Breast epithelium (tissue), 4 donors: Measurements from ENCODE around the gene OR1L6. TPM values are rescaled to one million over a fixed set of nuclear protein-coding genes. Genes with fewer than 3 reads are reported as not detected.

Source experiments
- DNase-seq, 2 donors: peaks; one replicate each; pipeline ENCODE4 v3.0.0-alpha.2; 2019; ENCODE audit warnings: low spot score in 2 of 2
- H3K27ac ChIP-seq, 2 donors: fragments of 200-600 bp; sonication (generic) in 1 of 2; one replicate each; pipeline ENCODE4 v1.5.1; 2016 to 2019; ENCODE audit warnings: mild to moderate bottlenecking in 1 of 2
- H3K27me3 ChIP-seq, 2 donors: fragments of 200-600 bp; sonication (generic) in 1 of 2; one replicate each; pipeline versions ENCODE4 v1.5.1 to v1.6.0; 2017 to 2019; ENCODE audit warnings: control low read depth in 1 of 2, mild to moderate bottlenecking in 1 of 2
- H3K36me3 ChIP-seq: fragments of 200-600 bp; one replicate; pipeline ENCODE4 v1.5.1; 2019
- H3K4me1 ChIP-seq, 2 donors: fragments of 200-600 bp; sonication (generic); one replicate each; pipeline ENCODE4 v1.5.1; 2016 to 2019; ENCODE audit warnings: control low read depth in 1 of 2
- H3K4me3 ChIP-seq, 3 donors: fragments of 200-600 bp; sonication (generic); 1 replicate in 2 of 3; 2 replicates in 1 of 3; pipeline ENCODE4 v1.5.1; 2016 to 2019; ENCODE audit warnings: mild to moderate bottlenecking in 3 of 3, moderate library complexity in 2 of 3
- H3K9me3 ChIP-seq, 2 donors: fragments of 200-600 bp; sonication (generic) in 1 of 2; one replicate each; pipeline ENCODE4 v1.5.1; 2016 to 2019; ENCODE audit warnings: control low read depth in 1 of 2
- POLR2A ChIP-seq: fragments of 450-650 bp; IDR thresholded peaks from one replicate; pipeline ENCODE4 v1.6.1; 2016; ENCODE audit warnings: antibody characterized with exemption, mild to moderate bottlenecking, moderate library complexity
- POLR2AphosphoS5 ChIP-seq, 3 donors: sonication (generic); formaldehyde crosslinking; IDR thresholded peaks; one replicate each; pipeline ENCODE4 v1.6.1; 2017; ENCODE audit warnings: antibody characterized with exemption in 3 of 3
- intact Hi-C: fragments of 100-400 bp; cut with DNase I; formaldehyde crosslinking; loops from one replicate; pipeline ENCODE4 v1.15.1; 2023; ENCODE audit warnings: low total_unique reads
- total RNA-seq, 3 donors: library from RNA; depleted of rRNA; stranded (reverse); fragments of >200 nt; gene quantifications; one replicate each; pipeline ENCODE4 v1.1.0, GENCODE V29; 2016
- TF ChIP-seq, protein P1 (sequence below), 3 donors: fragments of 450-650 bp; IDR thresholded peaks; one replicate each; pipeline ENCODE4 v1.5.1; 2016 to 2017; ENCODE audit warnings: antibody characterized with exemption in 3 of 3, mild to moderate bottlenecking in 3 of 3, moderate library complexity in 3 of 3

The OR1L6 gene
- total RNA-seq, 3 donors from 2014 or later: not detected

DNA sequence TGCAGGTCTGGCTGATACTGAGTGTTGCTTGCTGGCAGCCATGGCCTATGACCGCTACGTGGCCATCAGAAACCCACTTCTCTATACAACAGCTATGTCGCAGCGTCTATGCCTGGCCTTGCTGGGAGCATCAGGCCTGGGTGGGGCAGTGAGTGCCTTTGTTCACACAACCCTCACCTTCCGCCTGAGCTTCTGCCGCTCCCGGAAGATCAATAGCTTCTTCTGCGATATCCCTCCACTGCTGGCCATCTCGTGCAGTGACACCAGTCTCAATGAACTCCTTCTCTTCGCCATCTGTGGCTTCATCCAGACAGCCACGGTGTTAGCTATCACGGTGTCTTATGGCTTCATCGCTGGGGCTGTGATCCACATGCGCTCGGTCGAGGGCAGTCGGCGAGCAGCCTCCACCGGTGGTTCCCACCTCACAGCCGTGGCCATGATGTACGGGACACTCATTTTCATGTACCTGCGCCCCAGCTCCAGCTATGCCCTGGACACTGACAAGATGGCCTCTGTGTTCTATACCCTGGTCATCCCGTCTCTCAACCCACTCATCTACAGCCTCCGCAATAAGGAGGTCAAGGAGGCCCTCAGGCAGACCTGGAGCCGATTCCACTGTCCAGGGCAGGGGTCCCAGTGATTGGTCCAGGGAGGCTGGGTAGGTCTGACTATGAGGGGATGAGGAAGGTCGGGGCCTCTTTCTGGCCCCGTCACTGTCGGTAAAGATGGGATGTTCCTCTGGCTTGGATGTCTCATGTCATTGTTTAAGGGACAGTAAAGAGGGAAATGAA lies 47.3 kb downstream of the OR1L6 start:
- Histone ChIP-seq H3K27ac (no peak overlapping the region), H3K9me3 (no peaks in the 10 kb centered on the region), H3K36me3 (no peaks in the 10 kb centered on the region), H3K4me3 (no peak overlapping the region), H3K27me3 (no peaks in the 10 kb centered on the region), H3K4me1 (no peaks in the 10 kb centered on the region)
- intact Hi-C loops: no loop called here
- no peak for DNase-seq
- TF ChIP-seq POLR2AphosphoS5 (IDR thresholded peaks at IDR 0.05) (no peak), POLR2A (no peak)
- TF ChIP-seq, protein P1, sequence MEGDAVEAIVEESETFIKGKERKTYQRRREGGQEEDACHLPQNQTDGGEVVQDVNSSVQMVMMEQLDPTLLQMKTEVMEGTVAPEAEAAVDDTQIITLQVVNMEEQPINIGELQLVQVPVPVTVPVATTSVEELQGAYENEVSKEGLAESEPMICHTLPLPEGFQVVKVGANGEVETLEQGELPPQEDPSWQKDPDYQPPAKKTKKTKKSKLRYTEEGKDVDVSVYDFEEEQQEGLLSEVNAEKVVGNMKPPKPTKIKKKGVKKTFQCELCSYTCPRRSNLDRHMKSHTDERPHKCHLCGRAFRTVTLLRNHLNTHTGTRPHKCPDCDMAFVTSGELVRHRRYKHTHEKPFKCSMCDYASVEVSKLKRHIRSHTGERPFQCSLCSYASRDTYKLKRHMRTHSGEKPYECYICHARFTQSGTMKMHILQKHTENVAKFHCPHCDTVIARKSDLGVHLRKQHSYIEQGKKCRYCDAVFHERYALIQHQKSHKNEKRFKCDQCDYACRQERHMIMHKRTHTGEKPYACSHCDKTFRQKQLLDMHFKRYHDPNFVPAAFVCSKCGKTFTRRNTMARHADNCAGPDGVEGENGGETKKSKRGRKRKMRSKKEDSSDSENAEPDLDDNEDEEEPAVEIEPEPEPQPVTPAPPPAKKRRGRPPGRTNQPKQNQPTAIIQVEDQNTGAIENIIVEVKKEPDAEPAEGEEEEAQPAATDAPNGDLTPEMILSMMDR (IDR thresholded peaks at IDR 0.05): no peak

DNA sequence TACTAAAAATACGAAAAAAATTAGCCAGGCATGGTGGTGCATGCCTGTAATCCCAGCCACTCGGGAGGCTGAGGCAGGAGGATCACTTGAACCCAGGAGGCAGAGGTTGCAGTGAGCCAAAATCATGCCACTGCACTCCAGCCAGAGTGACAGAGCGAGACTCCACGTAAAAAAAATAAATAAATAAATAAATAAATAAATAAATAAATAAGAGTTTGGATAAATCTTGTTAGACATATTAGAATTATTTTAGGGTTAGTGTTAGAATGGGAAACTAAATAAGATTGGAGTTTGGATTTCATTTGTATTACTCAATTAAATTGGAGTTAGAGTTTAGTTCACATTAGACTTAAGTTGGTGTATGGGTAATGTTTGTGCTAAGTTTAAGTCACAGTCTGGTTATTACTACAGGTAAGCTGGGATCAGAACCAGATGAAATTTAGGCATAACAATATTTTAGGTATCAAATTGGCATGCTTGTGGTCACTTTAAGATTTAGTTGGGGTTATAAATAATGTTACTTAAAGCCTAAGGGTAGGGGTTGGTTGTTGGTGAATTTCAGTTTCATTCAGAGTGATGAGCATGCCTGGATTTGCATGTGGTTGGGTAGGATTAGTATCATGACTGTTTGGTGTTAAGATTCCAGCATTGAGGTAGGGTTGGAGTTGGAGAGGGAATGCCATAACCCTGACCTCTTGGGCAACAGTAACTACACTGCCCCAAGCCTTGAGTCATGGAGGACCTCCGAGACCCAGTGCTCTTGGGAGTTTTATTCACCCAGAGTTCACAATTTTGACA lies 50.0 kb downstream of the OR1L6 start:
- Histone ChIP-seq H3K4me1 (no peaks in the 10 kb centered on the region), H3K9me3 (no peaks in the 10 kb centered on the region), H3K36me3 (no peaks in the 10 kb centered on the region), H3K27ac (no peak overlapping the region), H3K4me3 (no peak overlapping the region), H3K27me3 (no peaks in the 10 kb centered on the region)
- intact Hi-C loops: no loop called here
- DNase-seq: no peak
- TF ChIP-seq, protein P1 (IDR thresholded peaks at IDR 0.05): no peak
- TF ChIP-seq POLR2AphosphoS5 (IDR thresholded peaks at IDR 0.05) (no peak), POLR2A (no peak)

DNA sequence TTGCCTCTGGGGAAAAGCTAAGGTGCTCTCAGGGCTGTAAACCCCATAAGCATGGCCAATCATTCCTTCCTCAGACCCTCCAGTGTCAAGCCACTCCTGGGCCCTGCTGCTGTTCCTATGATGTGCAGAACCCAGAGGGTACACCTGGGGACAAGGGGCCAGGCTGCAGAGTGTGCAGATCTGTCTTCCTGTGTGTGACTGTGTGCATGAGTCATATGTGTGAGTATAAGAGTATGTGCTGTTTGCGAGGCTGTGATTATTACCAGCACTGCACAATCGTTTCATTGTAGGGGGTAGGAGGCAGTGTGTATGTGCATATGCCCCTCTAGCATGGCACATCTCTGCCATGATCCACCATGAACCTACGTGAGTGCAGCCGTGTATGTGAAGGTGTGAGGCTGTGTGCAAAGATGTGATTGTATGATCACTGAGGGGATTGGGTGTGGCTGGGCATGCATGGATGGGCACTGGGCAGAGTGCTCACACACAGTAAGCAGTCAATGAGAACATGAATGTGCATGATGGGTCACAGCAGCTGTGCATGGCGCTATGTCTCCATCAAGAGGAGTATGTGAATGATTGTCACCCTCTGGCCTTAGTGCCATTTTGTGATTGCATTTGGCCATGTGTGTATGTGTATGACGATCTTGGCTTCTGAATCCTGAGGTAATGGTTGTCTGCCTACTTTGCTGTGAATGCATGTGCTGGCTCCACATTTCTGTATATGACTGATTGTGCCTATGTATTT lies 55.4 kb downstream of the OR1L6 start:
- TF ChIP-seq POLR2AphosphoS5 (IDR thresholded peaks at IDR 0.05): no peak
- TF ChIP-seq, protein P1 (IDR thresholded peaks at IDR 0.05): no peak
- no peak for TF ChIP-seq POLR2A
- Histone ChIP-seq H3K4me1 (no peaks in the 10 kb centered on the region), H3K9me3 (no peaks in the 10 kb centered on the region), H3K27ac (no peak overlapping the region), H3K27me3 (no peaks in the 10 kb centered on the region), H3K36me3 (no peaks in the 10 kb centered on the region), H3K4me3 (no peak overlapping the region)
- no peak for DNase-seq
- intact Hi-C loops: no loop called here

Other genes starting within 250 kb of the OR1L6 start
- gene OR1J2, start 231.5 kb upstream of the OR1L6 start, total RNA-seq: not detected
- gene OR1J4, start 223.2 kb upstream of the OR1L6 start, total RNA-seq: not detected
- gene OR1N1, start 215.0 kb upstream of the OR1L6 start, total RNA-seq: not detected
- under 1 TPM in 1 of 3 donors, not detected in 2; 0.73 TPM for gene OR1N2, start 189.2 kb upstream of the OR1L6 start, total RNA-seq
- gene OR1L8, start 158.9 kb upstream of the OR1L6 start, total RNA-seq: under 1 TPM in 2 of 3 donors, not detected in 1; 0.44 to 0.48 TPM
- gene OR1Q1, start 127.6 kb upstream of the OR1L6 start, total RNA-seq: under 1 TPM in 1 of 3 donors, not detected in 2; 0.44 TPM
- not detected for gene OR1B1, start 84.7 kb upstream of the OR1L6 start, total RNA-seq
- gene OR1L1, start 80.6 kb upstream of the OR1L6 start, total RNA-seq: not detected
- not detected for gene OR1L3, start 67.2 kb upstream of the OR1L6 start, total RNA-seq
- not detected for gene OR1L4, start 18.3 kb upstream of the OR1L6 start, total RNA-seq
- not detected for gene OR5C1, start 46.6 kb downstream of the OR1L6 start, total RNA-seq
- gene OR1K1, start 57.8 kb downstream of the OR1L6 start, total RNA-seq: not detected
- gene PDCL, start 86.3 kb downstream of the OR1L6 start, total RNA-seq: 10 to 100 TPM; 14.2 to 24.9 (median 23.7) TPM
- 10 to 100 TPM; 38.6 to 44.6 (median 41.6) TPM for gene RC3H2, start 163.1 kb downstream of the OR1L6 start, total RNA-seq
- 10 to 100 TPM in 2 of 3 donors, 1 to 10 TPM in 1; 8.2 to 17.4 (median 11.1) TPM for gene ZBTB6, start 171.0 kb downstream of the OR1L6 start, total RNA-seq
- gene ZBTB26, start 189.2 kb downstream of the OR1L6 start, total RNA-seq: 10 to 100 TPM in 1 of 3 donors, 1 to 10 TPM in 2; 6.7 to 12.0 (median 7.2) TPM
- gene RABGAP1, start 198.7 kb downstream of the OR1L6 start, total RNA-seq: 10 to 100 TPM; 49.1 to 93.4 (median 77.7) TPM